Keratinocyte (primary cell): ENCODE measurements around the gene CARMIL1.

Experiments
- EZH2 ChIP-seq: IDR thresholded peaks from one replicate; pipeline ENCODE4 v1.6.1; 2012; ENCODE audit warnings: inconsistent platforms, mild to moderate bottlenecking, low read length, moderate library complexity
- TF ChIP-seq, protein P1 (sequence below), 3 experiments: IDR thresholded peaks in 1 of 3; conservative IDR thresholded peaks in 1 of 3; optimal IDR thresholded peaks in 1 of 3; 2 replicates in 2 of 3; 3 replicates in 1 of 3; pipeline versions ENCODE3 to v1.5.1; 2011; ENCODE audit warnings: low read length in 3 of 3, mild to moderate bottlenecking in 3 of 3, moderate library complexity in 2 of 3, control low read depth in 1 of 3, inconsistent platforms in 1 of 3; ENCODE audit not compliant: insufficient read depth in 2 of 3; ENCODE audit errors: extremely low read depth in 1 of 3

DNA sequence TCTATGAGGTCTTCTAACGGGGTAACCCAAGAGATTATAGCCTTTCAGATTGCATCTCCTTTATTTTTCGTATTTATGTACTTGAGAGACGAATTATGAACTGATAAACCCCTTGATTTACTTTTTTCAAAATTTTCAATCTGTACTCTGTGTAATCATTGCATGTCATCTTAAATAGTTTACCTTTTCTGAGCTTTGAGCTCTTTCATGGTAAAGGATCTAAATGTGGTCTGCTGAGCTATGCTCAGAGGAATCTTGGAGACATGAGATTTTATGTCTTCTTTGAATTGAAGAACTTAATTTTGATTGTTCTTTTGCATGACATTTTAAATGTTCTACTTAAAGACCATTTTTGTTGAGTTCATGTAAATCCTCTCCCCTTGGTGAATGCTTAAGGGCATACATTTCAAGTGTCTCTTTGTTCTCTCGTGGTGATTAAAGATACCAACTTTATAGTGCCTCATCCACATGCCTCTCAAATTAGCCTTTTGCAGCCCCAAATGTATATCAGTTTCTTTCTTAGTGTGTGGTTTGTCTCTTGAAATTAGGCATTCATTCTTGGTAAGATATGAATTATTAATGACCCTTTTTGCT is 256.6 kb downstream of the CARMIL1 start:
- TF ChIP-seq, protein P1, sequence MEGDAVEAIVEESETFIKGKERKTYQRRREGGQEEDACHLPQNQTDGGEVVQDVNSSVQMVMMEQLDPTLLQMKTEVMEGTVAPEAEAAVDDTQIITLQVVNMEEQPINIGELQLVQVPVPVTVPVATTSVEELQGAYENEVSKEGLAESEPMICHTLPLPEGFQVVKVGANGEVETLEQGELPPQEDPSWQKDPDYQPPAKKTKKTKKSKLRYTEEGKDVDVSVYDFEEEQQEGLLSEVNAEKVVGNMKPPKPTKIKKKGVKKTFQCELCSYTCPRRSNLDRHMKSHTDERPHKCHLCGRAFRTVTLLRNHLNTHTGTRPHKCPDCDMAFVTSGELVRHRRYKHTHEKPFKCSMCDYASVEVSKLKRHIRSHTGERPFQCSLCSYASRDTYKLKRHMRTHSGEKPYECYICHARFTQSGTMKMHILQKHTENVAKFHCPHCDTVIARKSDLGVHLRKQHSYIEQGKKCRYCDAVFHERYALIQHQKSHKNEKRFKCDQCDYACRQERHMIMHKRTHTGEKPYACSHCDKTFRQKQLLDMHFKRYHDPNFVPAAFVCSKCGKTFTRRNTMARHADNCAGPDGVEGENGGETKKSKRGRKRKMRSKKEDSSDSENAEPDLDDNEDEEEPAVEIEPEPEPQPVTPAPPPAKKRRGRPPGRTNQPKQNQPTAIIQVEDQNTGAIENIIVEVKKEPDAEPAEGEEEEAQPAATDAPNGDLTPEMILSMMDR (optimal IDR thresholded peaks at IDR 0.05 in 1 of 3, IDR thresholded peaks at IDR 0.05 in 1 of 3, conservative IDR thresholded peaks at IDR 0.05 in 1 of 3; ENCODE audit: extremely low read depth in 1 of 3, insufficient read depth in 2 of 3, low read length in 3 of 3), result no peak
- no peak for TF ChIP-seq EZH2
